ENCODE data around the gene MBTPS1.

MBTPS1 gene

GRCh38 chr16:84074721-84075120 is 42.0 kb downstream of the MBTPS1 start:
- DNase-seq (ENCODE audit: low spot score): no peak

DNA sequence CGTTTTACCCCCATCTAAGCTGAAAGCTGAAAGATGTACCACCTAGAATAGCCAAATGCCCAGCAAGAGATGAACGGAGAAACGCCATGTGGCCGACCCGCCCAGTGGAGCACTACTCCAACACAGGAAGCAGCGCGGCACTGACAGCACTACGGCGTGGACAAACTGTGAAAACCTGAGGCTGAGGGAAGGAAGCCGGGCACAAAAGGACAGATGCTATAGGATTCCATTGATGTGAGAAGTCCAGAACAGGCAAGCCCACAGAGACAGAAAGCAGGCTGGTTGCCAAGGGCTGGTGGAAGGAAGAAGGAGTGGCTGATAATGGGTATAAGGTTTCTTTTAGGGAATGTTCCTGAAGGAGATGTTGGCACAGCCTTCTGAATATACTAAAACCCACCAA is 44.7 kb downstream of the MBTPS1 start:
- no peak for DNase-seq (ENCODE audit: low spot score)

DNA sequence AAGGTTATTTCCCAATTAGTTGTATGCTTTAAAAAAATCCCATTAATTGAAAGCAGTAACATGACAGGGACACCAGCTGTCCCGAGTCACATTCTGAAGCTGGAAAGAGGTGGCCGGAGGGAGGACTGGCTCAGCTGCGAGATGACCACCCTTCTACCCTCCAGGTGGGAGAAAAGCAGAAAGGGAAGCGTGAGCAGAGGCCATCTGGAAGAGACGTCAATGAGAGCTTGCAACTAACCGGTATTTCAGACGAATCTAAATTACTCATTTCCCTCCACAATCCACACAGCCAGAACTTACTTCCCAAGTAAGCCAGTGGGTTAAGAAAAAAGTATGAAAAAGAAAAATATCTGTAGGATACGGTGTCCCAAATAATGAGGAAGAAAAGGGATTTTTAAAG is 45.6 kb downstream of the MBTPS1 start:
- no peak for DNase-seq (ENCODE audit: low spot score)

DNA sequence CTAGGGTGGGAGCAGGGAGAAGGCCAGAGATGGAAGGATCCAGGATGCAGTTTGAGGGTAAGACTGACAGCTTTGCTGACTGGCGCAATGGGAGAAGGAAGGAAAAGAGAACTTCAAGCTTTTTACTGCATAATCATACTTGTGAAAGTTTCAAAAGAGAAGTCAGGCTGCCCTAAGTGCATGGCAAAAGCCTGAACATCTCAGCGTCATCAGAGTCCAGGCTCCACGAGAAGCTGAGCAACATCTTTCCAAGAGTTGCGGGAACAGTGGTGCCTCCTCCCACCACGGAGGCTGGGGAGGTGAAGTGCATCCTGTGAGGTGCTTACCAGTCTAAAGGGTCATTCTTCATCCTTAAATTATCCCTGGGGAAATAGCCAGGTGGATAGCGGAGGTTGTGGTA is 47.2 kb downstream of the MBTPS1 start:
- DNase-seq (ENCODE audit: low spot score): no peak

DNA sequence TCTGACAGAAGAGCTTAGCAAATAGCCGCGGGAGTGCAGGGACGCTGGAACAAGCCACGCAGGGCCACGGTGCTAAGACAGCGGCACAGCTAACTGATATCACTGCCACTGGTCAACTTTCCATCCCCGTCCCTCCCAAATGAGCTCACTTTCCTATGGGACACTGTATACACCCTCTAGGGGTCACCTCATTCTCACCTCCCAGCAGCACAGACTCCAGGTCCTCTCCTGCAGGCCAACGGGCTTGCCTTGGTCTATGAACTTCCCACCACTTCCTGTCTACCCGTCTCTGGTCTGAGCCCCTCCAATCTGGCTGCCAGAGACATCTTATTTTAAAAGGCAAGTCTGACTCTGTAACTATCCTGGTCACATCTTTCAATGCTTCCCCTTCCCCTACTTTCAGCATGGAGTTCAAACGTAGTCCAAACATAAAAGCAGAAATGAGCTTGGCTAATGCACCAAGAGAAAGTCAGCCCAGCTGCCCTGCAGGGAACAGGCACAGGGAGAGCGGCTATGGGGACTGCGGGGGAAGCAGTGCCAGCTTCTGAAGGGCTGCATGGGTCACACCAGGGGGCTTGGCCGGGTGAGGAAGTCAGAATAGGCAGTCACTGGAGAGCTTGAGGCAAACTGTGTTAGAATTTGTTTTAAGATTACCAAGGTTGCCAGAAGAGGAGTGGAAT is 47.8 kb downstream of the MBTPS1 start:
- DNase-seq (ENCODE audit: low spot score): no peak

DNA sequence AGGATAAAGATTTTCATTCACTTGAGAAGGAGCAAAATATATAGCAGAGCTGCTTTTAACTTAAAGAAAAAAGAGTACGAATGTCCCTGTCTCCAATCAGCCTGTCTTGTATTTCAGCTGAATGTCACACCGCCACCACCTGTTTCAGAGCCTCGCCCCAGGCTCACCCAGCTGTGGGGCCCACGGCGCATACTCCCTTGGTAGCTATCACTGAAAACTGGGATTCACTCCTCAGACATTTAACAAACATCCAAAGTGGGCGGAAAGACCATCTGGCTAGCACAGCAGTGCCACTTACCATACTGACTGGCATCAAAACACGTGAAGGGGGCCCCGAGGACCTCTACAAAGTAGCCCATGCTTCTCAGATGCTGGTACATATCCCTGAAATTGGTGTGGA is 48.7 kb downstream of the MBTPS1 start:
- DNase-seq (ENCODE audit: low spot score): no peak

DNA sequence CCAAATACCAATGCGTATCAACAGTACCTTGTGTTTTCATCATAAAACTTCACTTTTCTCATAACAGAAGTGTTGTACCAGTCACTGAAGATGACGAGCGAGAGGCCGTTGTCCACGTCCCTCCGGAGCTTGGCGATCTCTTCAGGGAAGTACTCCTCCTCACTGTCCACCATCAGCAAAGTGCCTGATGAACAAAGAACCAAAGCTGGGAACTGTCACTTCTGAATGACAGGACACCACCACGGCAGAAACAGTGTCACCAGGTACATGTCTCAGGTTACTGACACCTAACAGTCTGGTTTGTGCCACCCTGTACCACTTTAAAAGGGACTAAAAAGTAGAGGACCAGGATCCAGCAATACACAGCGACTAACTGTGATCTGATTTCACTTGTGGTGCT is 49.1 kb downstream of the MBTPS1 start:
- DNase-seq (ENCODE audit: low spot score): no peak

GRCh38 chr16:84065536-84066132 is 51.1 kb downstream of the MBTPS1 start:
- peak; percentile 35 for DNase-seq (ENCODE audit: low spot score)

DNA sequence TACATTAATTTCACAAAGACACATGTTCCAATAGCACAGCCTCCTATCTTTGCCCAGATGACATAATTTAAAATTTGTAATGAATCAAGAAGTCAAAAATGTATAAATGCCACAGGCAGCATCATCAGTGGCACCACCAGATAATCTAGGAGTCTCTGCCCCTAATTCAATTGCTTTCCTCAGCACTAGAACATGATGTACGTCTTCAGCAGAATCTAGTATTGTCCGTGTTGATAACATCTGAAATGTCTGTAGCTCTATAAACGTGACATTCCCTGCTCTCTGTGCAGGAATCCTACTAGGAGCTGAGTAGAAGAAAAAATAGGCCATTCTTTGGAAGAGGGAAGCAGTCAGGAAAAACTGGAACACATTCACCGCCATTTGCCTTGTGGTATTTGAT is 52.8 kb downstream of the MBTPS1 start:
- no peak for DNase-seq (ENCODE audit: low spot score)

DNA sequence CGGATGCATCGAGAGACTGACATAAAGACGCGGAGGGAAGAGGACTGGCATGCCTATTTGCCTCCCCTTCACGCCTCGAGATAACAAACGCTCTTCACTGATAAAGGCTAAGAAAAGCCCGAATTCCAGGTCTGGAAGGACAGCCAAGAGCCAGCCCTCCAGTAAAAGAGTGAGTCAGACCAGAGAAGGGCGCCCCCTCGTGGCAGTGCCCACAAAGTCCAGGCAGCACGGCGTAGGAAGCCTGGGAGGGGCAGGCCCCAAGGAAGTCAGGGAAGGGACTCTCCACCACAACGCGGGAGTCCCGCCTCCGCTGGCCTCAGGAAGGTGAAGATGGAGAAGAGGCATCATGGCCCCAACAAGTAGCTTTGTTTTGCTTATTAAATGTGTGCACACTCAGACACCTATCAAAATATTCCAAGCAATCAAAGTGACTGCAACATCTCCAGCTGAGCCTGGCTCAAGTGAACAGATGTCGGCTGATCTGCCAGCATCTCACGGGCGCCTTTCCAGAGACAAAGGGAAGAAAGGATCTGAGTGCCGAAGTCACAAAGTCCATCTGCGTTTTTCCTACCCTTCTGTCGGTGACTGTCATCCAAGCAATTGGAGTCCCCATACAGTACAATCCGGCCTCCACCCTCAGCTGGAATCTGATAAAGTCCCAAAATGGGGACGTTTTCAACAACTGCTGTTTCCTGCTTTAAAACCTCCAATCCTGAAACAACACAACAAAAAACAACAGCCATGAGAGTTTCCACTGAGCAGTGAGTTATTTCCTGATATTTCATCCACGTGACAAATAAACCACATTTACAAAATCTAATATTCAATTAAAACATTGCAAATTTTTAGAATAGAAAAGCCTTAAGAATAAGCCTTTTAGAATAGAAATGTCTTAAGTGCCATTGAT is 53.8 kb downstream of the MBTPS1 start:
- peak; percentile 45 for DNase-seq (ENCODE audit: low spot score)

DNA sequence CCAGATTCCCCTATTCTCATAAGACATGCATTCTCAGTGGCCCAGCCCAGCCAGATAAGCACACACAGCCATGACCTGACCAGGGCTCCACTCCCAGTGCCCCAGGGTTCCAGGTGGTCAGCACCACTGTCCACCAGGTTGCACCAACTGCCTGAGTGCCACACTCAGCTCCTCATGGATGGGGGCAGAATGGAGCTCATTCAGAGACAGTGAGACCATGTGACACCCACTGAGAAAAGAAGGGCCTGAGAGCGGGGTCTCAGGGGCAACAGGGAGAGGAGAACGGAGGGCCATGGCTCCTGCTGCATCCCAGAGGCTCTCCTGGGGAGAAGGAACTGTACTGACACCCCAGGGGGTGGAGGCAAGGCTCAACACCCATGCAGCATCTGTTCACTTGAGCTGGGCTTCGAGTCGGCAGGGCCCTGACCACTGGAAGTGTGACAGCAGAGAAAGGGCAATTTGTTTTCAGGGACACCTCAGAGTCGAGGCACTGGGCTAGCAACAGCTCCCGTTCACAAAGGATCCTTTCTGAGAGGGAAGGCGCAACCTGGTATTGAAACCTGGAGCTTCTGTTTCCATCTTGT is 55.4 kb downstream of the MBTPS1 start:
- DNase-seq (ENCODE audit: low spot score): no peak

GRCh38 chr16:84059946-84060901 is 56.5 kb downstream of the MBTPS1 start:
- no peak for DNase-seq (ENCODE audit: low spot score)

DNA sequence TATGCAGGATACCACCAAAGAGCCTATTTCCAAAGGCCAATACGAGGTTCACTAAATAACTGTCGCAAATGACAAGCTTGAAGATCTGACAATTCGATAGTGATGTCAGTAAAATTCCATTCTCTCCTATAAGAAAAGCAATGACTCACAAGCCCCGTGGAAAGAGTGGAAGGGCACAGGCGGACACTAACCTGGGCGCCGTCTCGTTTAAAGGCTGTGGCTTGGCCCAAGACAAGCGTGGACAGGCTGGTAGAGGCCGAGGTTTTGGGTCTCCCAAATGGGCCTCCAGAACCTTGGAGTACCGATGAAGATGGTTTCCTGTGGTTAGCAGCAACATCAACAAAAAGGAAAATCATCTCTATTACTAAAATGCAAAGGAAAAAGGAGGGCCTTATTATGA is 57.6 kb downstream of the MBTPS1 start:
- DNase-seq (ENCODE audit: low spot score): no peak

DNA sequence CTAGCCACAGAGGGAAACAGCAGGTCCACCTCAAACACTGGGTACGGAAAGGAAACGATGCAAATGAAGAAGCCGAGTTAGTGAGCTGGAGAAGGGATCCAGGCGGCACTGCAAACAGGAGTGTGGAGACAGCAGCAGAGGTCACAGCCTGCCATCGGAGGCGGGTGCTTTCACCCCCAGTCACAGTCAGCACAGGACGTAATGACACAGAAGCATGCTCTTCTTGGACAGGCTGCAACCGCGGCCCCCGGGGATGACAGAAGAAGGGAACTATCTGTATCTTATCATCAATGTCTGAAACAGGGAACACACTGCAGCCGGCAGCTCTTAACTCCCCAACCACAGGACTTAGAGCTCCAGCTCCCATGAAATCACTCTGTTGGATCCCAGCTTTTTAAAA is 58.1 kb downstream of the MBTPS1 start:
- DNase-seq (ENCODE audit: low spot score): no peak

- DNase-seq (ENCODE audit: low spot score): no peak
These were observed 58.5 kb downstream of the MBTPS1 start for GRCh38 chr16:84058211-84058610.

DNA sequence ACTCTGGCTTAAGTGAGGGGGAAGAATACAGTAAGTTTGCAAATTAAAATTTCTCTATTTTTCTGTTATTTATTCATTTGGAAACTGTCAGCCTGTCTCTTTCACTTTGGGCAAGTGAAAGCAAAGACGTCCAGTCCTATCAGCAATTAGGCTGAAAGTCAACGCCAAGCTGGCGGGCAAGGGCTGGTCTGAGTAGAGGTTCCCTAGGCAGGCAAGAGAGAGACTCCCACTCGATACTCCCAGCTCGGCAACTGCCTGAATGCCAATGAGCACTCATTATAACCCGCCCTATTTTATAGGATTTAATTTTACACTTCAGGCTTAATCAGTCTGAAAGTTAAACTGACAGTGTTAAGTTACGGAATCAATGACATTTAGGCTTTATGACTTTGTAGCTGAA is 59.8 kb downstream of the MBTPS1 start:
- DNase-seq (ENCODE audit: low spot score): no peak

- DNase-seq (ENCODE audit: low spot score): no peak
These were observed 60.7 kb downstream of the MBTPS1 start for GRCh38 chr16:84055801-84056634.

DNA sequence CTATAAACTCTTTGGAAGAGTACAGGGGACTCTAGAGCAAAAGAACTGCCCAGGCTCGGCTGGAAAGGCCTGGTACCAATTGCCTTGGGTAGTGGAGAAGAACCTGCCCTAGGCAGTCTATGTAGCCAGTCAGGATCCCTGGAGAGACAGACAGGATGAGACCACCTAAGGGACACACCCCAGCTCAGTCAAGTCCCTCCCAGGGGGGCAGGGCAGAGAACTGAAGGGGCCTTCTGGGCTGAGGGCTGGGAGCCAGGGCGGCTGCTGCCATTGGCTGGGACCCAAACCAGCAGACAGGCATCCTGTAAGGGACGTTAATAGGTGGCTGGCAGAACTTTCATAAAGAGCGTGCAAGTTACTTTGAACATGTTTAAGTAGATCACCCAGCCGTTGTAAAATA is 61.4 kb downstream of the MBTPS1 start:
- no peak for DNase-seq (ENCODE audit: low spot score)

DNA sequence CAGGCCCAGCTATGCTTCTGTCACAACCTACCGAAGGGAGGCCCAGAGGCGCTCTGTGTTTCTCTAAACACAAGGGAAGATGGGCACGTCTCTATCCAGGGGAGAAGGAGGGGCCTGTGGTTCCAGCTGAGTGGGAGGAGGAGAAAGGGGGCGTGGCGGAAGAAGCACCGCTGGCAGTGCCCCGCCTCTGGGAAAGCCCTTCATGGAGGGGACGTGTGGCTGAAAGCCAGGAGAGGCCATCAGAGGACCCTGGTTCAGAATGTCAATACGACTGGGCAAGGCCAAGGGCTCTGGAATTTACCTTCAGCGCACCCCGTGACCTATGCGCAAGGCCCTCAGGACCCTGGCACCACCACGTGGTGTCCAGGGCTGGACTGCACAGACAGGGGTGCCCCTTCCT is 61.8 kb downstream of the MBTPS1 start:
- no peak for DNase-seq (ENCODE audit: low spot score)

GRCh38 chr16:84054271-84054670 is 62.5 kb downstream of the MBTPS1 start:
- no peak for DNase-seq (ENCODE audit: low spot score)

- DNase-seq (ENCODE audit: low spot score): no peak
These were observed 63.5 kb downstream of the MBTPS1 start for GRCh38 chr16:84053237-84053636.

Measured in CD4-positive, alpha-beta T cell treated with Interleukin-2 at 100 ng/mL for 4 hours (primary cell).